K562 (cell line): Measurements from ENCODE around the gene PRDM12. TPM values are rescaled to one million over a fixed set of nuclear protein-coding genes. Genes with fewer than 3 reads are reported as not detected.

Source experiments
- CLOCK ChIP-seq: fragments of 250-450 bp; sonication (Bioruptor Pico); IDR thresholded peaks from 2 replicates; pipeline ENCODE4 v1.4.0; 2020; ENCODE audit warnings: mild to moderate bottlenecking, moderate library complexity, borderline replicate concordance
- ELK1 ChIP-seq: sonication (generic); formaldehyde crosslinking; IDR thresholded peaks from 2 replicates; pipeline ENCODE4 v1.8.1; 2022; ENCODE audit warnings: missing genetic modification reagents
- GABPA ChIP-seq: fragments of 200-800 bp; sonication (Bioruptor generic); conservative IDR thresholded peaks from 2 replicates; pipeline ENCODE4 v1.6.1; 2016; ENCODE audit warnings: low read depth, missing genetic modification characterization, missing compliant biosample characterization
- GATA2 ChIP-seq: sonication (generic); formaldehyde crosslinking; IDR thresholded peaks from 2 replicates; pipeline ENCODE4 v1.4.0; 2020; ENCODE audit warnings: mild to moderate bottlenecking, missing genetic modification reagents
- HEY1 ChIP-seq: fragments of 250-450 bp; sonication (Bioruptor Pico); IDR thresholded peaks from 2 replicates; pipeline ENCODE4 v1.5.0; 2020; ENCODE audit warnings: mild to moderate bottlenecking, moderate library complexity, borderline replicate concordance
- HNRNPK ChIP-seq: fragments of 200-400 bp; formaldehyde crosslinking; IDR thresholded peaks from one replicate; pipeline ENCODE4 v1.6.1; 2018; ENCODE audit warnings: mild to moderate bottlenecking, low read depth, low read length; ENCODE audit not compliant: poor library complexity, severe bottlenecking
- IRF2 ChIP-seq: sonication (generic); formaldehyde crosslinking; IDR thresholded peaks from 2 replicates; pipeline ENCODE4 v1.8.1; 2022; ENCODE audit warnings: mild to moderate bottlenecking, missing genetic modification reagents
- NR2C1 ChIP-seq, 2 experiments: fragments of 450-650 bp; IDR thresholded peaks; 2 replicates each; pipeline ENCODE4 v1.6.1; 2017; ENCODE audit warnings: mild to moderate bottlenecking in 2 of 2, antibody characterized with exemption in 1 of 2, inconsistent platforms in 1 of 2, missing compliant biosample characterization in 1 of 2, missing genetic modification characterization in 1 of 2
- PBX2 ChIP-seq, 2 experiments: IDR thresholded peaks in 1 of 2; conservative IDR thresholded peaks in 1 of 2; 2 replicates each; pipeline ENCODE4 v1.6.1; 2016; ENCODE audit warnings: low read depth in 2 of 2, mild to moderate bottlenecking in 1 of 2, missing compliant biosample characterization in 1 of 2, missing genetic modification characterization in 1 of 2, moderate library complexity in 1 of 2
- PTRF ChIP-seq: fragments of 450-650 bp; IDR thresholded peaks from 2 replicates; pipeline ENCODE4 v1.6.1; 2016; ENCODE audit warnings: mild to moderate bottlenecking, missing genetic modification characterization, missing compliant biosample characterization
- RNF219 ChIP-seq: fragments of 250-450 bp; sonication (Bioruptor Pico); IDR thresholded peaks from 2 replicates; pipeline ENCODE4 v1.5.0; 2022; ENCODE audit warnings: mild to moderate bottlenecking
- SAP30 ChIP-seq: fragments of 200-600 bp; sonication (generic); IDR thresholded peaks from 2 replicates; pipeline ENCODE4 v1.6.1; 2012; ENCODE audit warnings: borderline replicate concordance, low read depth, mild to moderate bottlenecking, moderate library complexity, low read length, control low read depth, inconsistent platforms; ENCODE audit not compliant: insufficient read depth, poor library complexity, severe bottlenecking
- STAT5A ChIP-seq: IDR thresholded peaks from 2 replicates; pipeline ENCODE4 v1.6.1; 2012; ENCODE audit warnings: low read length, inconsistent platforms, borderline replicate concordance
- TCF7 ChIP-seq: sonication (generic); IDR thresholded peaks from 2 replicates; pipeline ENCODE4 v1.6.1; 2016; ENCODE audit warnings: antibody characterized with exemption, borderline replicate concordance
- ZNF217 ChIP-seq: sonication (generic); formaldehyde crosslinking; IDR thresholded peaks from 2 replicates; pipeline ENCODE4 v1.8.0; 2022; ENCODE audit warnings: mild to moderate bottlenecking, missing genetic modification reagents
- ZNF695 ChIP-seq: fragments of 450-650 bp; formaldehyde crosslinking; IDR thresholded peaks from 2 replicates; pipeline ENCODE4 v1.4.0; 2020; ENCODE audit warnings: mild to moderate bottlenecking, moderate library complexity
- ZNF76 ChIP-seq: fragments of 250-450 bp; sonication (Bioruptor Pico); IDR thresholded peaks from 2 replicates; pipeline ENCODE4 v1.4.0; 2020; ENCODE audit warnings: mild to moderate bottlenecking, moderate library complexity, borderline replicate concordance
- polyA plus RNA-seq, 8 experiments: library from polyadenylated mRNA; depleted of rRNA in 4 of 8; stranded (reverse) in 5 of 8; unstranded in 3 of 8; fragments of >200 nt; fragmentation: Nextera tagmentation in 2 of 8; fragmentation: Illumina TruSeq in 1 of 8; extraction: Ambion mirVana in 2 of 8; extraction: Trizol in 1 of 8; gene quantifications; 2 replicates each; pipeline versions ENCODE4 v1.2.1 to v1.2.3, GENCODE V29; 2011 to 2014; ENCODE audit warnings: inconsistent platforms in 1 of 8, missing spikeins in 1 of 8
- total RNA-seq, 7 experiments: library from RNA; depleted of rRNA in 6 of 7; stranded (reverse); fragments of >200 nt in 6 of 7; fragmentation: Illumina TruSeq in 2 of 7; extraction: Trizol in 2 of 7; gene quantifications; 2 replicates each; pipeline versions ENCODE4 v1.2.1 to v1.2.3, GENCODE V29; 2011 to 2021; ENCODE audit warnings: low replicate concordance in 1 of 7

The PRDM12 gene
- total and polyA plus RNA-seq, 9 of the 15 experiments (the other 6 are each of a cell fraction or from before 2014, with no cell fraction given), result 0.04 to 0.22 (median 0.07) TPM; not detected in 3

- TF ChIP-seq PBX2 (CRISPR knock-in tag; IDR thresholded peaks at IDR 0.05; ENCODE audit: low read depth) (no peak), PBX2 (tag; conservative IDR thresholded peaks at IDR 0.05; ENCODE audit: low read depth) (no peak), GATA2 (peak; percentile 69; the same call in 1 of the 2 replicates), ZNF76 (CRISPR knock-in tag) (no peak), ELK1 (no peak), CLOCK (CRISPR knock-in tag) (no peak), HEY1 (no peak), HNRNPK (no peak), ZNF695 (CRISPR knock-in tag) (no peak), STAT5A (no peak), GABPA (tag) (no peak; the same call in 1 of the 2 replicates), TCF7 (no peak), PTRF (tag) (no peak), ZNF217 (CRISPR knock-in tag) (no peak), RNF219 (no peak), NR2C1 (IDR thresholded peaks at IDR 0.05) (peak; percentile 82), NR2C1 (tag; IDR thresholded peaks at IDR 0.05) (0 out of 2 replicates have a peak, but pooled peaks have one; percentile 41), IRF2 (CRISPR knock-in tag) (no peak), SAP30 (peak; percentile 78)
These were observed 29.2 kb downstream of the PRDM12 start, which contains the start of gene EXOSC2 (continued) for GRCh38 chr9:130693426-130694191.
